ENCODE results near the gene PLEKHF1.
"Not testable (repeated sequence)": the region's sequence is repeated elsewhere in the genome, so short reads cannot be mapped to it uniquely, and the experiment has no call there.

Gene PLEKHF1

DNA sequence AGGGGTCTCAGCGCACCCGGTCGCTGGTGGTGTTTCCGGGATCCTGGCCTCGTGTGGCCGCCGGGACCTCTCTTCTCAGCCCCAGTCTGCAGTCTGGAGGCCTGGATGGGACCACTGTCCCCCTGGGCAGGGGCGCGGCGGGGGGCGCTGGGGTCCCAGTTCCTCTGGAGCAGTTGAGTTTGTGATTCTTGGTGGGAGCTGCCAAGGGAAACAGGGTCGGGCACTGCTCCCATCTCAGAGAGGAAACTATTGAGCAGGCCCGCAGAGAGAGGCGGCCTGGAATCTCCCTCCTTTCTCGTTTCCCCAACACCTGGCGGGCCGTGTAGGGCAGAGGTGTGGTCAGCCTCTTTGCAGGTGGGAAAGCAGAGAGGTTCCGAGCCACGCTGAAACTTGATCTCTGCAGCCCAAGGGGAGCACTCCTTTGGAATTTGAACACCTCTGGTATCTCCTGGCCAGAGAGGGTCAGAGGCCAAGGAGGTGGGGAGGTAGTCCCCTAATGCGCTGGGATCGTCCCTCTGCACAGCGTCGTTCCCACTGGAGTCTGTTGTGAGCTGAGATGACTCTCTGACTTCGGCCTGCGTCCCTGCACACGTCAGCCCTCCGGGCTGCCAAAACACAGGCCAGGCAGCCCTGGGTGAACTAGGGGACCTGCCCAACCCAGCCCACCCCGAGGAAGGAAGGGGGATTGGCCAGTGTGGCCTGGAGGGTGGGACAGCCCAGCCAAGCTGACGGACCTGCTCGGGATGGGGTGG is 741 bp downstream of the PLEKHF1 start:
- DNase-seq: no peak

DNA sequence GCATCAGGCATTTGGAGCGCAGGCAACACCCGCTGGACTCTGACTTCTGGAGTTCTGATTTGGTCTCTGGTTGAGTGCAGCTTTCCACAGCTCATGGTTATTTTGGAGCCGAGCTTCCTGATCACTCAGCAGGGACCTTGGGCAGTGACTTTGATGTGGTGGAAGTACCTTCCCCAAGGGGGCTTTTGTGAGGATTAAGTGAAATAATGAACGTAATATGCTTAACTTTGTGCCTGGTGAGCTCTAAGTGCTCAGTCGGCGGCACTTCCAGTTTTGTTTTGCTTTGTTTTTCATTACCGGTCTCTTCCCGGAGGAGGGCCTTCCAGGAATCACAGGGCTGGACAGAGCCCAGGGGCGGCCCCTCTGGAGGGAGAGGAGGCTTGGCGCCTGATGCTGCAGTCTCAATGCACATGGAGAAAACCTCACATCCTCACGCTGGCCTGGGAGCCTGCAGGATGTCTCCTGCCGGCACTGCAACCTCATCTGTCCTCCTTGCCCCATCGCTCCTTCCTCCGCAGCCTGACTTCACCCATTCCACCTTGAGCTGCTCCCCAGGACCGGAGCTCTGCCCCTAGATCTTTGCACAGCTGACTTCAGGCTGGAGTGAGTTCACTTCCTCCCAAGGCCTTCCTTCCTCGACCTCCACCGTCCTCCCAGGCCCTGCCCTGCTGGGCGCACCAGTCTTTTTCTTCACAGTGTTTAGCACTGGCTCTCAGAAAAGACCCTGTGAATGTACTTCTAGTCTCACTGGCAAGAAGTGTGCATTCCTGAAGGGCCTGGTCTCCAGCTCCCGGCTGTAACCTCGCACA is 1.5 kb downstream of the PLEKHF1 start:
- DNase-seq: no peak

DNA sequence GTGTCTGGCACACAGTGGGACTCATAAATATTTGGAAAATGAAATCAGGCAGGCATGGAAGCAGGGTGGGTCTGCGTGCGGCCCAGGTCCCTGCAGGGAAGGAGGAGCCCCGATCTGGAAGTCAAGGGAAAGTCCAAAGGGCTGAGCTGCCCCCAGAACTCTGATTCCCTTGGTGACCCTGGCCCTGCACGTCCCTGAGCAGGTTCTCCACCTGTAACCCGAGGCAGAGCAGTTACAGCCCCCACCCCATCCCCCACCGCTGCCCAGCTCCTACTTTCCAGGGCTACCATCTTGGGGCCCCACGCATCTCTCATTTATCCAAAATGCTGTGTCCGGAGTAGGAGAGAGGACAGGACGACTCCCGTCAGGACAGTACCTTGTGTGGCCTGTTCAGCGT is 2.1 kb downstream of the PLEKHF1 start:
- no peak for DNase-seq

DNA sequence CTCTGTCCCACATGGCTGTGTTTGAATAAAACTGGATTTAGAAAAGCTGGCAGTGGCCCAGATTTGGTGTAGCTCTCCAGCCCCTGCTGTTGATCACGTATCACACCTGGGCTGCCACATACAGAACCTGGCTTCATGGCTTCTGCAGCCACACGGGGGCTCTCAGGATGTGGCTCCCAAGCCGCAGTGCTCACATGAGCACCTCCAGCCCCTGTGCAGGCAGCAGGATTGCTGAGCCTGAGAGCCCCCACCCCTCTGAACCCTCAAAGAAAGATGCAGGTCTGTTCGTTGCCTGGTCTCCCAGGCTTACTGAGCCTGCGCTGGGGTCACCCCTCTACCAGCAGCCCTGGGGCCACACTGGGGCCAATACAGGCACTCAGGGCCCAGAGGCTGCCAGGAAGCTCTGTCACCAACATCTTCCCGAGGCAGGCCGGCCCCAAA is 2.7 kb downstream of the PLEKHF1 start:
- DNase-seq: peak in 2 of 4 experiments; percentile 35 to 42

- no peak for DNase-seq
Measured at GRCh38 chr19:29668746-29669609, 3.7 kb downstream of the PLEKHF1 start.

DNA sequence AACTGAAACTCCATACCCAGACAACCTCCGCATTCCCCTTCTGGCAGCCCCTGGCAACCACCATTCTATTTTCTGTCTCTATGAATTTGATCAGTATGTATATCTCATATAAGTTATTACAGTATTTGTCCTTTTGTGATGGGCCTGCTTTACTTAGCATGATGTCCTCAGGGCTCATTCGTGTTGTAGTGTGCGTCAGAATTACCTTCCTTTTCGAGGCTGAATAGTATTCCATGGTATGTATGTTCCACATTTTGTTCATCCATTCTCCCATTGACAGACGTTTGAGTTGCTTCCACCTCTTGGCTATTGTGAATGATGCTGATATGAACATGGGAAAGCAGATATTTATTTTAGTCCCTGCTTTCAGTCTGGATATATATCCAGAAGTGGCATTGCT is 5.0 kb downstream of the PLEKHF1 start:
- no peak for DNase-seq

- DNase-seq: not testable (repeated sequence)
Measured at GRCh38 chr19:29671026-29671392, 5.7 kb downstream of the PLEKHF1 start.

GRCh38 chr19:29671393-29672160 is 6.3 kb downstream of the PLEKHF1 start:
- DNase-seq: peak; percentile 61 to 83 (median 75)

DNA sequence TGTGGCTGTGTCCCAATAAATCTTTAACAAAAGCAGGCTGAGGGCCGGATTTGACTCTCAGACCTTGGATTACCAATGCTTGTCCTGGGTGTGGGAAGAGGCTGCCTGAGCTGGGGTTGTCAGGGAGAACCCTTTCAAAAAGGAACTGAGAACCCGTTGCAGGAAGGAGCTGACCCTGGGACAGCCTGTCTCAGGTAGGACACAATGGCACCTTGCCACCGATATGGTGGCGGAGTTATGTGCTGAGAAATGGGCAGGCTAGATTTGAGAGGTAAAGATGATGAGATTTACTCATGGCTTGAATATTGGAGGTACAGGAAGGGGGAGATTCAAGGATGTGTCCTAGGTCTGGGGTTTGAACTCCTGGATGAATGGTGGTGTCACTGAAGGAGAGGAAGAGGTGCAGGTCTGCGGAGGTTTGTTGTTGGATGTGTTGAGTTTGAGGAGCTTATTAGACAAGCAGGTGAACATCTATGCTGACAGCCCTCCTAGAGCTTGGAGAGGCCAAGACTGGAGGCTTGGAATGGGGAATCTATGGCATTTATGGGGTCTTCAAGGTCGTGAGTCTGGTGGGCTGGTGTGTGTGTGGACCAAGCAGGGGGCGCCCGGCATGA is 7.2 kb downstream of the PLEKHF1 start:
- DNase-seq: no peak

- DNase-seq: peak; percentile 48 to 75 (median 62)
Measured at GRCh38 chr19:29672933-29673336, 7.7 kb downstream of the PLEKHF1 start.

- DNase-seq: no peak
Measured at GRCh38 chr19:29673451-29674371, 8.4 kb downstream of the PLEKHF1 start.

DNA sequence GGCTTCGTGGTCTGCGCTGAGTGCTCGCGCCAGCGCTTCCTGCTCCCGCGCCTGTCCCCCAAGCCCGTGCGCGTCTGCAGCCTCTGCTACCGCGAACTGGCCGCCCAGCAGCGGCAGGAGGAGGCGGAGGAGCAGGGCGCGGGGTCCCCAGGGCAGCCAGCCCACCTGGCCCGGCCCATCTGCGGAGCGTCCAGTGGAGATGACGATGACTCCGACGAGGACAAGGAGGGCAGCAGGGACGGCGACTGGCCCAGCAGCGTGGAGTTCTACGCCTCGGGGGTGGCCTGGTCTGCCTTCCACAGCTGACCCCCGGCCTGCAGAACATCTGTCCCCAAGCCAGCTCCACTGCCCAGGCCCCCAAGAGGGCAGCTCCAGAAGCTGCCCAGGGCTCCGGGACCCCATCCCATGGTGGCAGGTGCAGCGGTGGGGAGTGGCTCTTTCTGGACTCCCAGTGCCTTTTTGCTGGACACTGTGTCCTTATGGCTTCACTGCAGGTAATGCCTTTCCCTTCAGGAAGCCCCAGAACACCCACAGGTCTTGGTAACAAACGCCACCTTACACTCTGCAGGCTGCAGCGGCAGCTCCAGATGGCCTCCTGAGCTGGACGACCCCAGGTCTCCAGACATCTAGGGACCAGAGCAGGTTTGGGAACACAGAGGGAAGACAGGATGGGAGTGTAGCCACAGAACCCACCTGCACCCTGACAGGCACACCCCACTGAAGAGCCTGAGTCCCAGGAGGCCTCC is 9.3 kb downstream of the PLEKHF1 start:
- no peak for DNase-seq

GRCh38 chr19:29675120-29675649 is 9.9 kb downstream of the PLEKHF1 start:
- DNase-seq: no peak

DNA sequence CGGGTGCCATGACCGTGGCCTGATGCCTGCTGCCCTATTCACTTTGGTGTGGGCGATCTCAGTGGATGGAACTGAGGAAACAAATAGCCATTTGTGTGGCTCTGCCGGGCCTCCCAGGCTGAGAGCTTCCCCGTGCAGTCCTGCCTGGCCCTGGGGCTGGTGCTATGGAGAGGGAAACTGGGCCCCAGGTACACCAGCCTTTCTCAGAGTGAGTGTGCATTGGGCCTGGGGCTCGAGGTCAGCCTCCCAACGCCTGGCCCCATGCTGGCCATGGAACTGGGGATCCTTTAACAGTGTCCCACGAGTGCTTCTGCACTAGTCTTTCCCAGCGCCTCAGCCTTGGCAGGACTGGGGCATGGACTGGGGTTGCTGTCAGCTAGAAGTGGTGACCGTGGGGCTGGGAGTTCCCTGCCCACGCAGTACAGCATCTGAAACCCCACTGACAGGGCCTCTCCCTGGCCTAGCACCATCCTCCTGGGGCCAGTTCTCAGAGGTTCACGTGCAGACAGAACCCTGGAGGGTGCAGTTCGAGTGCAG is 10.5 kb downstream of the PLEKHF1 start:
- DNase-seq: no peak

GRCh38 chr19:29676586-29676985 is 11.3 kb downstream of the PLEKHF1 start:
- no peak for DNase-seq

DNA sequence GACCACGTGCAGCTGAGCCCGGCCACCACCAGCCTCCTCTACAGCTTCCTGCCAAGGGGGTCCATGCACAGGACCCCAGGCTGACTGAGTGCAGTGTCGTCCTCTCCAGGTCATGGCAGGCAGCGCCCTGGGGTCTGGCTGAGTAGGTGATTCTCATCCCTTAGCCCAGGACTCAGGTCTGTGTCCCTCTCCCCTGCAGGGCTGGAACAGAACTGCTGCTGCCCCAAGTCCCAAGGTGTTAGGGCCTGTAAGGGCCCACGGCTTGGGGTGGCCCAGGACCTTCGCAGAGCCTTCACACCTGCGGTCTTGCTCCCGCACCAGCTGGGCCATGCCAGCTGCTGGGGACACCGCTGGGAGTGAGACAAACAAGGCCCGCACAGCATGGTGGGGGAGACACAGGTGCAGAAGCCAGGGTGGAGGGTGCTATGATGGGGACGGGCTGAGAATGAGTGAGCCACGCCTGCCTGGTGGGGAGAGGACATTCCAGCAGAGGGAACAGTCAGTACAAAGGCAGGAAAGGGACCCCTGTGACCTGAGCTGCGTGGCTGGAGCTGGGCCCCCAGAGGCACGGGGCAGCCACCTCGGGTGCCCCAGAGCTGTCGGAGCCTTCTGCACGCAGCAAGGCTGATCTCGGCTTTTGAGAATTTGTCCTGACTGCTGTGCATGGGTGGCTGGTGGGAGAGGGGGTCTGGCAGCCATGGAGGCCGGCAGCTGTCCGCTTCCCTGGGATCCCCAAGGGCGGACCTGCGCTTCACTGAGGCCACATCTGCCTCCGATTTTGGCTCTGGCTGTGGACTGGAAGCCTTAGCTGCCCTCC is 11.9 kb downstream of the PLEKHF1 start:
- DNase-seq: no peak

DNA sequence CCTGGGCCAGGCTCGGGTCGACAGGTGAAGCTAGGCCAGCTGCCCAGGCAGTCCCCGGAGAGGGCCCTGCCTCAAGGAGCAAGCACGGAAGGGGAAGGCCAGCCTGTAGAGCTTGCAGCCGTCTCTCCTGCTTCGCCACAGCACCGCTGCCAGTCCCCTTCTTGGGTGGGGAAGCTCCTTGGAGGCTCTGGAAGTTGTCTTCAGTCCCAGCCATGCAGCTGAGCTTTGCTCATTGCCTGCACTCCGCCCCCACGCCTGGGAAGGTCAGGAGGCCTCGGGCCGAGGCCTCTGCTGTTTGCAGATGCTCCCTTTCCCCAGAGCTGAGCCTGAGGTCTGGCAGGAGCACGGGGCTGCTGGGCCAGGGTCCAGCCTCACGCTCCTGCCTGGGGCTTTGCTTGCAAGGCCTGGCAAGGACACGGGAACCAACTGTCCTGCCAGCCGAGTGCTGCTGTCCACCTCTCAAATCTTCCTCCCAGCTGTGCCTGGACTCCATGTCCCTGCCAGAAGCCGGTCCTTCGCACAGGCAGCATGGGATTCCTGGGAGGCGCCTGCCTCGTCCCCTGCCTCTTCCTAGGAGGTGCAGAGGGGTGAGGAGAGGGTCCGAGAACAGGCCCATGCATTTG is 13.3 kb downstream of the PLEKHF1 start:
- DNase-seq: no peak

GRCh38 chr19:29679598-29680210 is 14.4 kb downstream of the PLEKHF1 start:
- no peak for DNase-seq
